Measurements from ENCODE around the gene SESN2. TPM values are rescaled to one million over a fixed set of nuclear protein-coding genes. Genes with fewer than 3 reads are reported as not detected.

SESN2 gene
- total RNA-seq, 1 donor from 2014 or later, result 13.1 TPM

DNA sequence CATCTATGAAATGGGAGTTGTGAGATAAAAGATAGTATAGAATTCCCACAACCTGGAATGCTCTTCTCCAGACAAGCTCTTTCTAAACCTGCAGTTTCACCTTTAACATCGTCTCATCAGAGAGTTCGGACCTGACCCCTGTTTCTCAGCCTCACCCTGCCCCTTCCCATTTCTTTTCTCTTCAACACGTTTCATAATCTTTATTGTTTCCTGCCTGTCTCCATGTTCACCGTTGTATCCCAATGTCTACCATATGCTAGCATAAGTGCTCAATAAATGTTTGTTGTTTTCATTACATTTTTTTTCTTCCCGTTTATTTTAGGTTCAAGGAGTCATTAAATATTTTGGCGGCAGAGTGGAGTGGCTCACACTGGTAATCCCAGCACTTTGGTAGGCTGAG is 32.4 kb downstream of the SESN2 start:
- no peak for TF ChIP-seq CTCF (IDR thresholded peaks at IDR 0.05)
- intact Hi-C loops (cut with DNase I), result no loop called here
- ATAC-seq (no peak), DNase-seq (no peak)
- Histone ChIP-seq H3K4me1 (no peaks in the 10 kb centered on the region), H3K36me3 (no peaks in the 10 kb centered on the region), H3K27ac (no peak overlapping the region), H3K4me3 (no peak overlapping the region), H3K9me3 (no peaks in the 10 kb centered on the region), H3K27me3 (ENCODE audit: low read depth) (no peaks in the 10 kb centered on the region)

GRCh38 chr1:28295936-28296335 is 36.6 kb downstream of the SESN2 start:
- intact Hi-C loops (cut with DNase I), result no loop called here
- H3K27me3 ChIP-seq (ENCODE audit: low read depth), result no peaks in the 10 kb centered on the region
- ATAC-seq, result no peak

GRCh38 chr1:28296401-28297261 is 37.3 kb downstream of the SESN2 start:
- intact Hi-C loops (cut with DNase I), result no loop called here
- H3K27ac ChIP-seq, result no peak overlapping the region
- no peak for TF ChIP-seq CTCF (IDR thresholded peaks at IDR 0.05)

More at GRCh38 chr1:28295936-28296335, 36.6 kb downstream of the SESN2 start:
- no peaks in the 10 kb centered on the region for H3K36me3 ChIP-seq
- no peak for DNase-seq
- H3K9me3 ChIP-seq, result no peaks in the 10 kb centered on the region
- H3K4me1 ChIP-seq, result no peaks in the 10 kb centered on the region
- no peak for TF ChIP-seq CTCF (IDR thresholded peaks at IDR 0.05)
- no peak overlapping the region for H3K4me3 ChIP-seq
- no peak overlapping the region for H3K27ac ChIP-seq

DNA sequence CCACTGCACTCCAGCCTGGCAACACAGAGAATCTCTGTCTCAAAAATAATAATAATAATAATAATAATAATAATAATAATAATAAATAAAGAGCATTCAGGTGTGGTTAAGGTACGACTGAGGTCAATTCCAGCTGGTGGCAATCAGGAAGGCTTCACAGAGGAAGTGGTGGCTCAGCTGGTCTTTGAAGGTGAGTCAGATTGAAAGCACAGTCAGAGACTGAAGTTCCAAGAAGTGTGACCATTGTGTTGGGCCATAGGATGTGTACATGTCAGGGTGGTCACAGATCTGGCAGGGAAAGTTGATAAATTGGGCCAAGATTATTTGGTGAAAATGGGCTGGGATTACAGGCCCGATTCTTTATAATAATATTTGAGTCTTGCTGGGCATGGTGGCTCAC is 38.5 kb downstream of the SESN2 start:
- no peaks in the 10 kb centered on the region for H3K27me3 ChIP-seq (ENCODE audit: low read depth)
- TF ChIP-seq CTCF (IDR thresholded peaks at IDR 0.05), result no peak
- intact Hi-C loops (cut with DNase I), result no loop called here
- no peaks in the 10 kb centered on the region for H3K36me3 ChIP-seq
- no peak overlapping the region for H3K27ac ChIP-seq
- no peaks in the 10 kb centered on the region for H3K4me1 ChIP-seq
- ATAC-seq, result no peak
- no peak for DNase-seq
- no peaks in the 10 kb centered on the region for H3K9me3 ChIP-seq
- no peak overlapping the region for H3K4me3 ChIP-seq

More at GRCh38 chr1:28296401-28297261, 37.3 kb downstream of the SESN2 start:
- Histone ChIP-seq H3K27me3 (ENCODE audit: low read depth) (no peaks in the 10 kb centered on the region), H3K4me1 (no peaks in the 10 kb centered on the region), H3K9me3 (no peaks in the 10 kb centered on the region), H3K36me3 (no peaks in the 10 kb centered on the region), H3K4me3 (no peak overlapping the region)
- DNase-seq, result no peak
- ATAC-seq, result no peak

DNA sequence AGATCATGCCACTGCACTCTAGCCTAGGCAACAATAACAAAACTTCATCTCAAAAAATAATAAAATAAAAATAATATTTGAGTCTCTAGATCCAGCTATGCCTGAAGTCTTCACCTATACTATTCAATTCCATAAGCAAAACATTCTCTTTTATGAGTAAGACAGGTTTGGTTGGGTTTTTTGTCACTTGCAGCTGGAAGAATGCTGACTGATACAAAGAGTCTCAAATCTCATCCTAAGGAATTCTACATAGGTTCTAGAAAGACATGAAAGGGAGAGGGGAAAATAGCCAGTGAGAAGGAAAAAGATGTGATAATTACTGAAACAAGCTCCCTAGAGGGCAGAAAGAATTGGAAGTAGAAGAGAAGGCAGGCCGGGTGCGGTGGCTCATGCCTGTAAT is 39.1 kb downstream of the SESN2 start:
- DNase-seq, result no peak
- Histone ChIP-seq H3K4me3 (no peak overlapping the region), H3K9me3 (no peaks in the 10 kb centered on the region), H3K4me1 (no peaks in the 10 kb centered on the region), H3K27ac (no peak overlapping the region), H3K27me3 (ENCODE audit: low read depth) (no peaks in the 10 kb centered on the region), H3K36me3 (no peaks in the 10 kb centered on the region)
- intact Hi-C loops (cut with DNase I), result no loop called here
- ATAC-seq, result no peak
- TF ChIP-seq CTCF (IDR thresholded peaks at IDR 0.05), result no peak

Measured in lower lobe of right lung (tissue), 2 donors.